IMR-90 (cell line): ENCODE results near the gene NCK1. TPM values are rescaled to one million over a fixed set of nuclear protein-coding genes. Genes with fewer than 3 reads are reported as not detected.

Source experiments
- ATAC-seq: fragments of 200-7000 bp; cut with Tn5 transposase; 2 replicates; pipeline ENCODE4 v1.9.1; 2020; ENCODE audit warnings: low read depth, mild to moderate bottlenecking, moderate library complexity
- BruUV-seq: library from RNA; stranded (reverse); fragments of 400-500 nt; replicated peaks from 2 replicates; lab custom pipeline; 2021; lab: Mats Ljungman, UMichigan
- CTCF ChIA-PET: fragments of 300-600 bp; formaldehyde crosslinking; extraction: SDS; loops from one replicate; lab custom pipeline; 2021; ENCODE audit warnings: antibody characterized with exemption; lab: Yijun Ruan, JAX
- POLR2A ChIA-PET: fragments of 300-600 bp; sonication (Branson Sonifier 250); formaldehyde crosslinking; loops from one replicate; lab custom pipeline; 2022; ENCODE audit warnings: antibody characterized with exemption; ENCODE audit not compliant: unreplicated experiment; lab: Charles Lee
- DNase-seq: peaks from one replicate; pipeline ENCODE4 v3.0.0; 2013
- H2AFZ ChIP-seq: replicated peaks from 2 replicates; pipeline ENCODE3; 2013; ENCODE audit warnings: low read length, mild to moderate bottlenecking; ENCODE audit not compliant: poor library complexity
- H2AK5ac ChIP-seq: 2 replicates; pipeline ENCODE4 v1.6.1; 2013; ENCODE audit warnings: low read depth, low read length, inconsistent platforms
- H2AK9ac ChIP-seq: replicated peaks from 2 replicates; pipeline ENCODE3; 2013; ENCODE audit warnings: mild to moderate bottlenecking, low read depth, low read length, moderate library complexity; ENCODE audit not compliant: poor library complexity
- H2BK120ac ChIP-seq: 2 replicates; pipeline ENCODE4 v1.6.1; 2013; ENCODE audit warnings: low read depth, low read length, inconsistent platforms
- H2BK15ac ChIP-seq: 3 replicates; pipeline ENCODE4 v1.6.1; 2013; ENCODE audit warnings: low read depth, low read length, inconsistent platforms
- H2BK20ac ChIP-seq: 2 replicates; pipeline ENCODE4 v1.6.1; 2013; ENCODE audit warnings: low read depth, mild to moderate bottlenecking, inconsistent platforms, low read length, moderate library complexity
- H2BK5ac ChIP-seq: 2 replicates; pipeline ENCODE4 v1.6.1; 2013; ENCODE audit warnings: mild to moderate bottlenecking, low read depth, low read length, inconsistent platforms; ENCODE audit not compliant: poor library complexity, severe bottlenecking
- H3K14ac ChIP-seq: replicated peaks from 2 replicates; pipeline ENCODE4 v1.6.1; 2013; ENCODE audit warnings: low read depth, low read length, inconsistent platforms
- H3K18ac ChIP-seq: 2 replicates; pipeline ENCODE4 v1.6.1; 2013; ENCODE audit warnings: low read depth, low read length, control low read depth
- H3K23ac ChIP-seq: 2 replicates; pipeline ENCODE4 v1.6.1; 2013; ENCODE audit warnings: low read depth, low read length, inconsistent platforms
- H3K27ac ChIP-seq: 2 replicates; pipeline ENCODE4 v1.5.1; 2013; ENCODE audit warnings: mild to moderate bottlenecking, control low read depth, low read length; ENCODE audit not compliant: insufficient read depth
- H3K27me3 ChIP-seq: 2 replicates; pipeline ENCODE4 v1.6.1; 2013; ENCODE audit warnings: low read length; ENCODE audit not compliant: control insufficient read depth, insufficient read depth
- H3K36me3 ChIP-seq: 2 replicates; pipeline ENCODE4 v1.6.1; 2013; ENCODE audit warnings: low read length, mixed read lengths; ENCODE audit not compliant: control insufficient read depth, insufficient read depth
- H3K4ac ChIP-seq: 2 replicates; pipeline ENCODE4 v1.6.1; 2013; ENCODE audit warnings: low read depth, low read length, inconsistent platforms
- H3K4me1 ChIP-seq: 2 replicates; pipeline ENCODE4 v1.6.1; 2013; ENCODE audit warnings: low read length, mixed read lengths; ENCODE audit not compliant: control insufficient read depth, insufficient read depth
- H3K4me2 ChIP-seq: 2 replicates; pipeline ENCODE4 v1.6.1; 2013; ENCODE audit warnings: low read depth, mild to moderate bottlenecking, control low read depth, low read length, moderate library complexity
- H3K4me3 ChIP-seq: 2 replicates; pipeline ENCODE4 v1.5.1; 2013; ENCODE audit warnings: low read depth, mild to moderate bottlenecking, control low read depth, low read length, moderate library complexity; ENCODE audit not compliant: insufficient read depth
- H3K56ac ChIP-seq: 2 replicates; pipeline ENCODE4 v1.6.1; 2013; ENCODE audit warnings: low read length, inconsistent platforms; ENCODE audit not compliant: insufficient read depth; ENCODE audit errors: extremely low read depth
- H3K79me1 ChIP-seq, 2 experiments: 2 replicates each; pipeline ENCODE4 v1.6.1; 2013; ENCODE audit warnings: low read length in 2 of 2, inconsistent platforms in 1 of 2, low read depth in 1 of 2
- H3K9ac ChIP-seq: 2 replicates; pipeline ENCODE4 v1.6.1; 2013; ENCODE audit warnings: low read depth, low read length, control low read depth
- H3K9me1 ChIP-seq: 2 replicates; pipeline ENCODE4 v1.6.1; 2013; ENCODE audit warnings: low read length, inconsistent platforms; ENCODE audit not compliant: insufficient read depth
- H3K9me3 ChIP-seq: 2 replicates; pipeline ENCODE4 v1.6.1; 2013; ENCODE audit warnings: low read length; ENCODE audit not compliant: control insufficient read depth, insufficient read depth
- H4K20me1 ChIP-seq: 2 replicates; pipeline ENCODE4 v1.6.1; 2013; ENCODE audit warnings: low read length, inconsistent platforms; ENCODE audit not compliant: insufficient read depth
- H4K5ac ChIP-seq: 2 replicates; pipeline ENCODE4 v1.6.1; 2013; ENCODE audit warnings: mild to moderate bottlenecking, low read depth, low read length, control low read depth
- H4K8ac ChIP-seq, 2 experiments: 2 replicates each; pipeline ENCODE4 v1.6.1; 2013; ENCODE audit warnings: low read depth in 2 of 2, low read length in 2 of 2, control low read depth in 1 of 2, inconsistent platforms in 1 of 2
- H4K91ac ChIP-seq: 2 replicates; pipeline ENCODE4 v1.6.1; 2013; ENCODE audit warnings: low read depth, low read length, inconsistent platforms; ENCODE audit not compliant: insufficient read depth
- BHLHE40 ChIP-seq: fragments of 150-350 bp; IDR thresholded peaks from 2 replicates; pipeline ENCODE4 v1.6.1; 2016; ENCODE audit warnings: mild to moderate bottlenecking, low read depth, low read length
- CEBPB ChIP-seq: IDR thresholded peaks from 2 replicates; pipeline ENCODE4 v1.6.1; 2012; ENCODE audit warnings: low read depth, low read length, improper control_type of control experiment
- CHD1 ChIP-seq: IDR thresholded peaks from 2 replicates; pipeline ENCODE4 v1.6.1; 2012; ENCODE audit warnings: low read depth, low read length, improper control_type of control experiment
- ELK1 ChIP-seq: fragments of 150-350 bp; IDR thresholded peaks from 2 replicates; pipeline ENCODE4 v1.6.1; 2016; ENCODE audit warnings: low read depth, mild to moderate bottlenecking, low read length, moderate library complexity, borderline replicate concordance
- FOS ChIP-seq: fragments of 150-350 bp; IDR thresholded peaks from 2 replicates; pipeline ENCODE4 v1.6.1; 2016; ENCODE audit warnings: low read depth, low read length
- MAFK ChIP-seq: IDR thresholded peaks from 2 replicates; pipeline ENCODE4 v1.6.1; 2012; ENCODE audit warnings: low read depth, low read length, improper control_type of control experiment
- MAZ ChIP-seq: IDR thresholded peaks from 2 replicates; pipeline ENCODE4 v1.6.1; 2012; ENCODE audit warnings: low read depth, mild to moderate bottlenecking, low read length, improper control_type of control experiment, moderate library complexity, borderline replicate concordance
- MXI1 ChIP-seq: IDR thresholded peaks from 2 replicates; pipeline ENCODE4 v1.6.1; 2012; ENCODE audit warnings: low read depth, mild to moderate bottlenecking, low read length, moderate library complexity, borderline replicate concordance
- NFE2L2 ChIP-seq: fragments of 150-350 bp; IDR thresholded peaks from 2 replicates; pipeline ENCODE4 v1.6.1; 2016; ENCODE audit warnings: low read depth, mild to moderate bottlenecking, low read length
- POLR2A ChIP-seq: IDR thresholded peaks from 2 replicates; pipeline ENCODE4 v1.6.1; 2012; ENCODE audit warnings: mild to moderate bottlenecking, low read depth, low read length
- RAD21 ChIP-seq: IDR thresholded peaks from 2 replicates; pipeline ENCODE4 v1.6.1; 2012; ENCODE audit warnings: low read length, improper control_type of control experiment
- RCOR1 ChIP-seq: IDR thresholded peaks from 2 replicates; pipeline ENCODE4 v1.6.1; 2012; ENCODE audit warnings: mild to moderate bottlenecking, low read length, improper control_type of control experiment; ENCODE audit not compliant: insufficient replicate concordance
- RFX5 ChIP-seq: IDR thresholded peaks from 2 replicates; pipeline ENCODE4 v1.8.0; 2012; ENCODE audit warnings: low read depth, mild to moderate bottlenecking, low read length, moderate library complexity
- SMC3 ChIP-seq: fragments of 150-350 bp; IDR thresholded peaks from 2 replicates; pipeline ENCODE4 v1.6.1; 2016; ENCODE audit warnings: low read depth, mild to moderate bottlenecking, antibody characterized with exemption, low read length, moderate library complexity
- USF2 ChIP-seq: fragments of 150-350 bp; IDR thresholded peaks from 2 replicates; pipeline ENCODE4 v1.6.1; 2017; ENCODE audit warnings: mild to moderate bottlenecking, antibody characterized with exemption, low read length, low read depth
- WGBS, 2 experiments: methylation state at CpG; one replicate each; pipeline versions ENCODE4 v1.1.5 to v1.1.7; 2013; ENCODE audit warnings: missing lambda C conversion rate in 2 of 2; ENCODE audit not compliant: insufficient read length in 1 of 2; ENCODE audit errors: extremely low coverage in 2 of 2; 5-methylcytosine and 5-hydroxymethylcytosine counted together
- dilution Hi-C: fragments of 300-500 bp; cut with HindIII; formaldehyde crosslinking; loops from one replicate; pipeline ENCODE4 v1.14.3; 2018; ENCODE audit warnings: low sequenced_read_pairs; ENCODE audit not compliant: unreplicated experiment
- in situ Hi-C: fragments of 300-500 bp; cut with MboI; formaldehyde crosslinking; loops from 3 replicates; pipeline ENCODE4 v1.14.3; 2019; ENCODE audit warnings: low sequenced_read_pairs, inconsistent platforms, mixed read lengths
- intact Hi-C: fragments of 100-400 bp; cut with micrococcal nuclease; formaldehyde crosslinking; loops from 2 replicates; pipeline ENCODE4 v1.10.0; 2022
- polyA plus RNA-seq, 3 experiments: library from polyadenylated mRNA; depleted of rRNA; stranded (reverse); fragments of >200 nt; gene quantifications; 2 replicates each; pipeline ENCODE4 v1.2.3, GENCODE V29; 2012; ENCODE audit warnings: low replicate concordance in 1 of 3
- total RNA-seq: library from RNA; depleted of rRNA; stranded (reverse); fragments of >200 nt; gene quantifications from 2 replicates; pipeline ENCODE4 v1.2.3, GENCODE V29; 2012
- TF ChIP-seq, protein P1 (sequence below): conservative IDR thresholded peaks from 2 replicates; pipeline ENCODE4 v1.5.1; 2012; ENCODE audit warnings: mild to moderate bottlenecking, low read depth, low read length, improper control_type of control experiment

The NCK1 gene
- total and polyA plus RNA-seq, 2 of the 4 experiments (the other 2 are of a cell fraction): 23.7 to 24.3 TPM

DNA sequence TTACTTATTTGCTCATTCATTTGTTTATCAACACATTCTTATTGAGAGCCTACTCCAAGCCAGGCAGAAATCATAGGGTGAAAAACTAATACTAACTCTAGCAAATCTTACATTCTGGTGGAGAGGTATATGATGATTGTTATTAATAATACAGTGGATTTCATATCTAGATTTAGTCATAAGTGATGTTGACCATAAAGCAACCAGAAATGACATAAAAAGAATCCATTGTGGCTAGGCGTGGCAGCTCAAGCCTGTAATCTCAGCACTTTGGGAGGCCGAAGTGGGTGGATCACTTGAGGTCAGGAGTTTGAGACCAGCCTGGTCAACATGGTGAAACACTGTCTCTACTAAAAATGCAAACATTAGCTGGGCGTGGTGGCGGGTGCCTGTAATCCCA, 69.6 kb downstream of the NCK1 start:
- Histone ChIP-seq H3K18ac (no peak overlapping the region), H2BK5ac (no peak overlapping the region), H2AFZ (no peak overlapping the region), H3K27ac (no peak overlapping the region), H4K8ac (no peak overlapping the region), H3K9ac (no peak overlapping the region), H2BK120ac (no peak overlapping the region), H4K5ac (no peak overlapping the region), H3K36me3 (peaks cover 10% of the 10 kb centered on the region), H3K23ac (no peak overlapping the region), H2BK15ac (no peak overlapping the region), H3K14ac (no peak overlapping the region), H2AK9ac (no peak overlapping the region), H4K91ac (no peak overlapping the region), H2AK5ac (no peak overlapping the region; the same call in 1 of the 2 replicates), H3K27me3 (no peaks in the 10 kb centered on the region), H3K56ac (no peak overlapping the region), H3K4me2 (no peak overlapping the region), H3K4ac (no peak overlapping the region), H4K20me1 (peaks cover 6% of the 10 kb centered on the region), H3K4me3 (no peak overlapping the region), H3K79me1 (peaks cover 12 to 55% of the 10 kb centered on the region in 2 experiments), H3K9me1 (peaks cover 10% of the 10 kb centered on the region), H3K9me3 (no peaks in the 10 kb centered on the region), H2BK20ac (no peak overlapping the region), H3K4me1 (0 out of 2 replicates have a peak, but pooled peaks cover 2% of the 10 kb centered on the region)
- POLR2A ChIA-PET: no interaction called here
- intact Hi-C loops: no loop called here
- DNase-seq (no peak), ATAC-seq (no peak)
- WGBS, 2 experiments: no CpG with 5 or more reads among the region's 4 CpGs
- no TSS peak for BruUV-seq
- CTCF ChIA-PET: no interaction called here
- in situ Hi-C loops: no loop called here
- dilution Hi-C loops: no loop called here
- no peak for TF ChIP-seq SMC3
- TF ChIP-seq USF2: no peak
- TF ChIP-seq ELK1: no peak
- no peak for TF ChIP-seq RFX5
- no peak for TF ChIP-seq MAFK
- TF ChIP-seq FOS: no peak
- TF ChIP-seq RAD21: no peak
- TF ChIP-seq, protein P1, sequence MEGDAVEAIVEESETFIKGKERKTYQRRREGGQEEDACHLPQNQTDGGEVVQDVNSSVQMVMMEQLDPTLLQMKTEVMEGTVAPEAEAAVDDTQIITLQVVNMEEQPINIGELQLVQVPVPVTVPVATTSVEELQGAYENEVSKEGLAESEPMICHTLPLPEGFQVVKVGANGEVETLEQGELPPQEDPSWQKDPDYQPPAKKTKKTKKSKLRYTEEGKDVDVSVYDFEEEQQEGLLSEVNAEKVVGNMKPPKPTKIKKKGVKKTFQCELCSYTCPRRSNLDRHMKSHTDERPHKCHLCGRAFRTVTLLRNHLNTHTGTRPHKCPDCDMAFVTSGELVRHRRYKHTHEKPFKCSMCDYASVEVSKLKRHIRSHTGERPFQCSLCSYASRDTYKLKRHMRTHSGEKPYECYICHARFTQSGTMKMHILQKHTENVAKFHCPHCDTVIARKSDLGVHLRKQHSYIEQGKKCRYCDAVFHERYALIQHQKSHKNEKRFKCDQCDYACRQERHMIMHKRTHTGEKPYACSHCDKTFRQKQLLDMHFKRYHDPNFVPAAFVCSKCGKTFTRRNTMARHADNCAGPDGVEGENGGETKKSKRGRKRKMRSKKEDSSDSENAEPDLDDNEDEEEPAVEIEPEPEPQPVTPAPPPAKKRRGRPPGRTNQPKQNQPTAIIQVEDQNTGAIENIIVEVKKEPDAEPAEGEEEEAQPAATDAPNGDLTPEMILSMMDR: no peak
- no peak for TF ChIP-seq CHD1
- no peak for TF ChIP-seq POLR2A
- no peak for TF ChIP-seq NFE2L2
- TF ChIP-seq RCOR1: no peak
- TF ChIP-seq CEBPB: no peak
- no peak for TF ChIP-seq MAZ
- no peak for TF ChIP-seq MXI1
- no peak for TF ChIP-seq BHLHE40
